Activated CD4-positive, alpha-beta T cell treated with anti-CD3 and anti-CD28 coated beads, Interleukin-10, Interleukin-2, amounts not matched to agents 100 ng/mL and 50 ng/mL, durations not matched to agents 16 hours and 8 hours (primary cell): Measurements from ENCODE around the gene SNAPIN.
A peak's percentile ranks its signal among the peaks of the same experiment; 100 is the strongest.
"Not testable (repeated sequence)": the region's sequence is repeated elsewhere in the genome, so short reads cannot be mapped to it uniquely, and the experiment has no call there.

ENCODE experiments used
- DNase-seq: peaks from one replicate; pipeline ENCODE4 v3.0.0-alpha.2; 2020

The SNAPIN gene

DNA sequence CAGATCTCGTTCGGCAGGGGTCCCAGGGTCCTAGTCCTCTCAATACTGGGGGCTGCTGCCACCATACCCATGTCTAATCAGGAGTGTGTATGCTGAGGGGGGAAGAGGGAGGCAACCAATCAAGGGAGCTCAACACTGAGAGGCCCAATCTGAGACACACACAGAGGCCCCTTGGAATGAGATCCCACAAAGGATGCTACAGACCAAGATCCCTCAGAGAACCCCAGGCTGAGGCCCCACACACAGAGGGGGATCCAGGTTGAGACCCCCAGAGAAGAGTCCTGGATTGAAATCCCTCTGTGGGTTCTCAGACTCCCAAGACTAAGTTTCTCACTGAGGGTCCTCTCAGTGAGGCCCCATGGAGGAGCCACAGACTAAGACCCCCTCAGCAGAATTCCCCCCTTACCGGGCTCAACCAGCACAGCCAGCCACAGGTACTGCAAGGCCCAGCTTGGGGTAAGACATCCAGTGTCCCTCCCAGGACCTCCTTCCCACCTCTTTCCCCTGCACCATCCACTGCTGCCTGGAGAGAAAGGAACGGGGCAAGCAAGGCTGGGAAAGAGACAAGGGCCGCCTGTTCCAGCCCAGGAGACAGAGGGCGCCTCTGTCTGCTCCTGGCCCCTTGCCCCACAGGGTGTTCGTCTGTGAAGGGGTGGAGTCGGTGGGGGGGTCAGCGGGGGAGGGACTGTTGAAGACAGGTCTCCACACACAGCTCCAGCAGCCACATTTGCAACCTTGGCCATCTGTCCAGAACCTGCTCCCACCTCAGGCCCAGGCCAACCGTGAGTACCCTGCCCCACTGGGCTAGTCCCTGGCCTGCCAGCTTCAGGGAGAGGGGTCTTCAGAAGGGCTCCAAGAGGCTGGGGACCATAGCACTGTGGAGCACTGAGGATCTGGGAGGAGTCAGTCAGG lies 30.5 kb upstream of the SNAPIN start, which contains the start of gene S100A1:
Gene S100A1, plus strand, starts transcription at position 720 of the 912 bp plus-strand sequence. CDS start 2,088 bp downstream, outside the sequence.
- DNase-seq: no peak

DNA sequence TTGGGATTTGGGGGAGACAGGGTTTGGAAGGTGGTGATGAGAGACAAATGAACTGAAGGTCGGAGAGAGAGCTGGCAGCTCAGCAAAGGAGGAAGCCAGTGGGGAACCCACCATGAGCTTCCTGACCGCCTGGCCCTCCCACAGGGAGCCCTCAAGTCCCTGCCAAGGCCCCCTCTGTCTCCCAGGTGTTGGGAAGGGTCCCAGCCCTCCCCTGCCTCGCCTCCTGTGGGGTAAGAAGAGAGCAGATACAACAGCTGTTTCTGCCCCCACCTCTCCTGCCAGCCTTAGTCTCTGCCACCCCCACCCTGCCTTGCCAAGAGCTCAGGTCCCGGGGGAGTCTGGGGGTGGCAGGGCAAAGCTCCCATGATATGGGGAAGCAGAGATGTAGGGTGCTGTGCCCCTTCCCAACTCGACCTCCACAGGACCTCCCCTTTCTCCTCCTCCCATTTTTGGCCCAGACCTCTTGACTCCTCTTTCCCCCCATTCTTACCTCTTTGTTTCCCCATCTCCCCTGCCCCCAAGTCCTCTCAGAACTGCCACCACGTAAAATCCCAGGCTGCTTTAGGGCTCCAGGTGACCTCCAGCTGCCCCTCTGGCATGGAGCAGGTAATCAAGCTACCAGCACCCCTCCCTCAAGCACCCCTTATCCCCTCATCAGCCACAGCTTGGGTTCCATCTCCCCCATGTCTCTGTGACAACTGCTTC lies 29.7 kb upstream of the SNAPIN start:
- no peak for DNase-seq

DNA sequence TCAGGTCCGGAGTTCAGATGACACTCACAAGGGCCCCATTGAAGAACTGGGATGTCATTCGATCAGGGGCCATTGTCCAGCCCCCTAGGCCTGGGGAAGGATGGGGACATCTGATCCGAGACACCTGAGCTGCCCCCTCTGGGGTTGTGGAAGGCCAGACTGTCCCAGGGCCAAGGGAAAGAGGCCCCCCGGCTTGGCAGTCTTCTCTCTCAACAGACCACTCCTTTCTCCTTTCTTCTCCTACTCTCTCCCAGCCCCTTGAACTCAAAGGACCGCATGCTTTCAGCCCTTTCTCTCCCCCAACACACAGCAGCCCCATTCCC lies 29.2 kb upstream of the SNAPIN start:
- DNase-seq: no peak

DNA sequence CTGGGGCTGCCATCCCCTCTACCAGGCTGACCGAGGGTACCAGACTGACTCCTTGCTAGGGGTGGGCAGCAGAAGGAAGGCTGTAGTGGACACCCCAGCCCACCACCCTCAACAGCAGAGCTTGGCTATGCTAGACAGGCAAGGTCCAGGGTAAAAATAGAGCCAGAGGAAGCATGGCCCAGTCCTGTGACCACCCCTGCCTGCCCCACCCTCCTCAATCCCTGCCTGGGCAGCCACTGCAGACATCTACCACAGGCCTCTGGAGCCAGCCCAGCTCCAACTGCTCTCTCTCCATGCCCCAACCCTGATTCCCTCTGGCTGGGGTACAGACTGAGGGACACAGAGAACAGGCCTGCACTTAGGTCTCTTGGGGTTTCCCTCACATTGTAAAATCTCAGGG lies 28.5 kb upstream of the SNAPIN start:
- DNase-seq: no peak

DNA sequence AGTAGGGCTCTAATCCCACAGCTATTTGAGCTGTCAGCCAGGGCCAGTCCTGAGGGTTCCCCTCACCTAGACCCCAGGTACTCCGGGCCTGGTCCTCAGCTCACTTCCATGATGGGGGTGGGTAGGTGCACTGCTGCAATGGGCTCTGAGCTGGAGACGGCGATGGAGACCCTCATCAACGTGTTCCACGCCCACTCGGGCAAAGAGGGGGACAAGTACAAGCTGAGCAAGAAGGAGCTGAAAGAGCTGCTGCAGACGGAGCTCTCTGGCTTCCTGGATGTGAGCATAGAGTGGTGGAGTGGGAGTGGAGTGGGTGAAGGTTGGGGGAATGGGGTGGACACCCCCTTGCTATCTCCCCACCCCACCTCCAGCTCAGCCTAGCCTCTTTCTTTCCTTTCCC lies 28.1 kb upstream of the SNAPIN start:
- no peak for DNase-seq

DNA sequence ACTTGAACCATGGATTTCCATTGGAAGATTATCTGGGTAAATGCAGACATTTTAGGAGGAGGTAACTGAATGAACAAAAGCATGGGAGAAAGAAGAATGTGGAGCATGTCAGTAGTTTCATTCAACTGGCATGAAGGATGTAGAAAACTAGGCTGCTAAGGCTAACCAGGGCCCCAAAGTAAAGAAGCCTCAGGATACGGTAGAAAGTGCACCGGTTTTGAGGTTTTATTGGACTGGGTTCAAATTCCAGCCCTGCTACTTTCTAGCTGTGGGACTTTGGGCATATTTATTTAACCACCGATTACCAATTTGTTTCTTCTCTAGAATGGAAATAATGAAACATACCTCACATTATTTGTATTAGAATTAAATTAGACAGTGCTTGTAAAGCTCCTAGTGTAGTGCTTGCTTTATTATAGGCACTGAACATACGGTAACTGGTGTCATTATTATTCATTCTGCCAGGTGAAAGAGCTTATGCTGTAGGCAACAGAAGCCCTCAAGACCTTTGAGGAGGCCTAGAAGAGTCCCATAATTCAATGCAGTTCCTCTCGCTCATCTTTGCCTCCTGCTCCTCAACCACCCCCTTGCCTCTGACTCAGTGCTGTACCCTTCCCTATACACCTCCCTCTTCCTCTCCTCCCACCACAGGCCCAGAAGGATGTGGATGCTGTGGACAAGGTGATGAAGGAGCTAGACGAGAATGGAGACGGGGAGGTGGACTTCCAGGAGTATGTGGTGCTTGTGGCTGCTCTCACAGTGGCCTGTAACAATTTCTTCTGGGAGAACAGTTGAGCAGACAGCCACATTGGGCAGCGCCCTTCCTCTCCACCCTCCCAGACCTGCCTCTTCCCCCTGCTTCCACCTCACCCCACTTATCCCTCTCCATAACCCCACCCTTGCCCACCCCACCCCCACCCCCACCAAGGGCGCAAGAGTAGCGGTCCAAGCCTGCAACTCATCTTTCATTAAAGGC lies 27.2 kb upstream of the SNAPIN start:
- peak; percentile 21 for DNase-seq

DNA sequence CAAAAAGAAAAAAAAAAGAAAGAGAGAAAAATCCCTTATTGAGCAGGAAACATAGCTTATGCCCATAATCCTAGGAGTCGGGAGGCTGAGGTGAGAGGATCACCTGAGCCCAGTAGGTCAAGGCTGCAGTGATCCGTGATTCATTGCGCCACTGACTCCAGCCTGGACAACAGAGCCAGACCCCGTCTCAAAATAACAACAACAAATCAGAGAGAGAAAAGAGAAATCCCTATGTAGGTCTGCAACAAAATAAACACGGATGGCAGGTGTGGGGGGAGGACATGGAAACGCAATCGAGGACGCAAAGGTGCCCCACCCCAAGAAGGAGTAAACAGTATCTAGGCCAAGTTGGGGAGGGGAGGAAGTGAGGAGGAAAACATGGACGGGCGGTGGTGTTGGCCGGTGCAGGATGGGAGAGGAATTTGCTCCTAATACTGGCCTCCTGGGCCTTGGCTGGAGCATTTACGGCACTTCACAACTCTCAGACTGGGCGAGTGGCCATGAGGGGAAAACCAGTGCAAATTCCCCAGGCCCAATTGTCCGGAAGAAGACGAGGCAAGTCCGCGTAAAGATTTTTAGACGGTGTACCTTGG lies 25.2 kb upstream of the SNAPIN start:
- no peak for DNase-seq

DNA sequence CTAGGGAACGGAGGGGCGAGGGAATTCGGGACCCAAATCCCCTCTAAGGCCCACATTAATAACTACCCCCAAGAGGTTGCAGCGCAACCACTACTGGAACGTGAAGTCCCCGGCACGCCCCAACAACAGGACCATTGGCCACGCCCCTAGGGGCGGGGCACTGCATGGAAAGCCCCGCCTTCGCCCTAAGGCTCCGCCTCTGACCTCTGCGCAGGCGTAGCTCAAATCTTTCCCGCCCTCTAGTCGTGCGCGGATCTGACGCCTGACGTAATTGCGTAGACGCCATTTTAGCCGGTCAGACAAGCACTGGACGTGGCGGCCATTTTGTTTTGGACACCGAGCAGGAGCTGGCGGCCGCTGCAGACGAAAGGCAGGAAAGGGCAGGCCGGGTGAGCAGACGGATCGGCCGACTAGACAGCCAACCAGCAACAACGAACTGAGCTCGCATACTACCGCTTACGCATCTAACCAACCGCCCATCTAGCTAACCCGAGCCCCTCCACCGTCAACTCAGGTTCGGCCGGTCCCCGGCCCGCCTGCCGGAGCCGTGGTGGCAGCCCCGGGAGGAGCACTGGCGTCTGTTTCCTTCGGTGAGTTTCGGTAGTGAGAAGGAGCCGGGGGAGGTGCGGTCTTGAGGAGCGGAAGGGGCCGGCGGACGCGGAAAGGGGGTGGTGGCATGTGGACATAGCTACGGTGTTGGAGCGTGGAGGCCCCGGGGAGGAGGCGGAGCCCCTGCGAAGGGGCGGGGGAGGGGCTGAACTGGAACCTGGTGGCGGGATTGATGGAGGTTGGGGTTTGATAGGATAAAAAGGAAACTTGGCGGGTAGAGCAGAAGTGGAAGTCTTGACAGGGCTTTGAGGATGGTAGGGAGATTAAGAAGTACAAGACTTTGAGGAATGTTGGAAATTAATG lies 24.5 kb upstream of the SNAPIN start, which contains the start of gene CHTOP:
Gene CHTOP, plus strand, starts transcription at position 313 of the 912 bp plus-strand sequence. CDS start 2,523 bp downstream, outside the sequence.
- DNase-seq: peak; percentile 99

DNA sequence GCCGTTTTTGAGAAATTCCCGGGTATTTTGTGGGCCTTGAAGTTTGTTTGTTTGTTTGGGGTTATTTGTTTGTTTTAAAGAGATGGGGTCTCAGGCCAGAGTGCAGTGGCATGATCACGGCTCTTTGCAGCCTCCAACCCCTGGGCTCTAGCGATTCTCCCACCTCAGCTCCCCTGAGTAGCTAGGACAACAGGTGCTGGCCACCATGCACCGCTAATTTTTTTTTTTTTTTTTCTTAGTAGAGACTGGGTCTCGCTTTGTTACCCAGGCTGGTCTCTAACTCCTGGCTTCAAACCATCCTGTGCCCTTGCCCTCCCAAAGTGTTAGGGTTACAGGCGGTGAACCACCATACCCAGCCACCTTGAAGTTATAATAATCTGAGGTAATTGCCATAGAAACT lies 22.6 kb upstream of the SNAPIN start:
- DNase-seq: no peak

DNA sequence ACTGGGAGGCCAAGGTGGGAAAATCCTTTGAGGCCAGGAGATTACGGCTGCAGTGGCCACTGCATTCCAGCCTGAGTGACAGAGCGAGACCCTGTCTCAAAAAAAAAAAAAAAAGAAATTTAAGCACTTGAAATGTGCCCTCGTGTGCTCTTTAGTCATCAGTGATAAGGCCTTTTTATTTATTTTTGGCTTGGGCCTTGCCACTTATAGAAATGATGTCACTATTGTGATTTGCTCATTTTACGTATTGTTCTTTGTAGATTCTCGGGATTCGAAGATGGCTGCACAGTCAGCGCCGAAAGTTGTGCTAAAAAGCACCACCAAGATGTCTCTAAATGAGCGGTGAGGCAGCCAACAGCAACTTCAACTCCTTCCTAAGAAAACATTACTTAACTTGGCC lies 22.2 kb upstream of the SNAPIN start:
- DNase-seq: no peak

DNA sequence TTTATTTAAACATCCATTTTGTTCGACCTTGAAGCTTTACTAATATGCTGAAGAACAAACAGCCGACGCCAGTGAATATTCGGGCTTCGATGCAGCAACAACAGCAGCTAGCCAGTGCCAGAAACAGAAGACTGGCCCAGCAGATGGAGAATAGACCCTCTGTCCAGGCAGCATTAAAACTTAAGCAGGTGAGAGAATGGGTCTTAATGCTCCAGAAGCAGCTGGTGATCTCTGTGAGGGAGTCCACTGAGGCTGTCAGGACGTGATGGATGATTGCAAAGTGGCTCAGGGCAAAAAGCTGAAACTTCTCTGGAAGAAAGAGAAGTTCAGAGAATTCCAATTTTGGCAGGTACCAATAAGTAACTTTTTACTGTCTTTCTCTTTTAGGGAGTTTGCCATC lies 20.2 kb upstream of the SNAPIN start:
- no peak for DNase-seq

DNA sequence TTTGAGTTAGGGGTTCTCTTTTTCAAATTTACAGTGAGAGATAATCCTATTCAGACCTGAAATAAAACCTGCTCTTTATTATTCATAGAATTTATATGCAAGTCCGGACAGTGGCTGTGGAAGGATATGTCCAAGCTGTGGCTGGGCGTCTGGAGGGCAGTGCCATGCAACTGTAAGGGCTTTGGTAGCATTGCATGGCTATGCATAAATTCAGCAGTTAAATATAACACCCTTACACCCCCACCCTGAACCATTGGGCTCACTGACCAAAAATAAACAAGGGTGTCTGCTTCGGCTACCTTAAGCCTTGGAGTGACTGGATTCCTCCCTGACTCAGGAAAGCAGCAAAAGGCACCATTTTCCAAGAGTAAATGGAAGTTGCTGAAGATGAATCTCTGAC lies 19.2 kb upstream of the SNAPIN start:
- no peak for DNase-seq

DNA sequence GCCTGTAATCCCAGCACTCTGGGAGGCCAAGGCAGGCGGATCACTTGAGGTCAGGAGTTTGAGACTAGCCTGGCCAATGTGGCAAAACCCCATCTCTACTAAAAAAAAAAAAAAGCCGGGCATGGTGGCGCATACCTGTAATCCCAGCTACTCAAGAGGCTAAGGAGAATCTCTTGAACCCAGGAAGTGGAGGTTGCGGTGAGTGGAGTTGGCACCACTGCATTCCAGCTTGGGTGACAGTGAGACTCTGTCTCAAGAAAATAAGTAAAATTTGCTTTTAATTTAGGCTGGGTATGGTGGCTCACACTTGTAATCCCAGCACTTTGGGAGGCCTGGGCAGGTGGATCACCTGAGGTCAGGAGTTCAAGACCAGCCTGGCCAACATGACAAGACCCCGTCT lies 18.3 kb upstream of the SNAPIN start:
- not testable (repeated sequence) for DNase-seq

DNA sequence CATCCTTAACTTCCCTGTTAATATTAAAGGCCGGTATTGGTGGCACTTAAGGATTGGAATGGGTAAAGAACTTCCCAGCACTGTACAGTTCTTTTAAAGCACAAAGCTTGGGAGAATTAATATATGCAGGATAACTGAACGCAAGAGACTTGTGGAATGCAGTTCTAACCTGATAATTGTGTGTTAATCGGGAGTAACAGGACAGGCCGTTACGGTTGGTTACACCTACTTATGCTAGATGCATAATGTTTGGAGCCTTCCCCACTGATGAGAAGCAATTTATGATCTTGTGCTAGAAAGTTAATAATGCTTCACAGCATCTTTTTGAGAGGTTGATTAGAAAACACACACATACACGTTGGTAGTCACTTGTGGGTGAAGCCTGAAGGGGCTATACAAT lies 17.6 kb upstream of the SNAPIN start:
- no peak for DNase-seq

DNA sequence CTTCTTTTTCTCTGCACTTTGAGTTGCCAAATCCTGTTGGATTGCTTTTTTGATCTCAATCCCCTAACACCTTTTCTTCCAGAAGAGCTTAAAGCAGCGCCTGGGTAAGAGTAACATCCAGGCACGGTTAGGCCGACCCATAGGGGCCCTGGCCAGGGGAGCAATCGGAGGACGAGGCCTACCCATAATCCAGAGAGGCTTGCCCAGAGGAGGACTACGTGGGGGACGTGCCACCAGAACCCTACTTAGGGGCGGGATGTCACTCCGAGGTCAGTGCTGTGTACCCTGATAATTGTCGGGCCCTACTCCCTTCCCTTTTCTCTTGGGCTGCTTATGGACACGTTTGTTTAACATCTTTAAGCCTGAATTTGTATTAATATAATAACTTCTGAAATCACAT lies 16.3 kb upstream of the SNAPIN start:
- no peak for DNase-seq

DNA sequence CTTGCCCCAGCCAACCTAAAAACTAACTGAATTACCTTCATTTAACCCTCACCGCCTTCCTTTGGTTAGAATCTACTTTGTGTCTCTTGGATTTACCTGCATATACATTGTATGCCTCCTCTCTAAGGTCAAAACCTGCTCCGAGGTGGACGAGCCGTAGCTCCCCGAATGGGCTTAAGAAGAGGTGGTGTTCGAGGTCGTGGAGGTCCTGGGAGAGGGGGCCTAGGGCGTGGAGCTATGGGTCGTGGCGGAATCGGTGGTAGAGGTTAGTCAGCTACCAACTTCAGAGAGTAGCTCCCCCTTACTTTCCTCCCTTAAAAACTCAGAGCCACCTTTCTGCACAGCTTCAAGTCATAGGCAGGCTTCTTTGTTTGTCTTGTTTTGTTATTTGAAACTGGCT lies 15.4 kb upstream of the SNAPIN start:
- DNase-seq: no peak

DNA sequence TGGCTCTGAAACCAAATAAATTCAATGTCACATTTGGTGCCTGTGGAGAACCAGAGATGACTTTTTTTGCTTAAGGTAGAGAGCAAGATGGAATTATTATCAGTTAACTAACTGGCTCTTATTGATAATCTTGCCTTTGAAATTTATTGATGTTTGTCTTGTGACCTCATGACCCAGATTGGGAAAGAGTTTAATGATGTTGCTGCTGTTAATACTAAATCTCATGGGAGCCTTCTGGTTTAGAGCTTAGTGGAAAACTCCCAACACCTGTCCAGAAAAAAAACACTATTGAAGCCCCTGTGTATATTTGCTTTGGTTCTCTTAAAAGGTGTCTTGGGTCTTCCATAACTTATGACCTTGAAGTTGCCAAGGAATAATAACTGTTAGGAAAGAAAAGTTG lies 14.7 kb upstream of the SNAPIN start:
- no peak for DNase-seq

DNA sequence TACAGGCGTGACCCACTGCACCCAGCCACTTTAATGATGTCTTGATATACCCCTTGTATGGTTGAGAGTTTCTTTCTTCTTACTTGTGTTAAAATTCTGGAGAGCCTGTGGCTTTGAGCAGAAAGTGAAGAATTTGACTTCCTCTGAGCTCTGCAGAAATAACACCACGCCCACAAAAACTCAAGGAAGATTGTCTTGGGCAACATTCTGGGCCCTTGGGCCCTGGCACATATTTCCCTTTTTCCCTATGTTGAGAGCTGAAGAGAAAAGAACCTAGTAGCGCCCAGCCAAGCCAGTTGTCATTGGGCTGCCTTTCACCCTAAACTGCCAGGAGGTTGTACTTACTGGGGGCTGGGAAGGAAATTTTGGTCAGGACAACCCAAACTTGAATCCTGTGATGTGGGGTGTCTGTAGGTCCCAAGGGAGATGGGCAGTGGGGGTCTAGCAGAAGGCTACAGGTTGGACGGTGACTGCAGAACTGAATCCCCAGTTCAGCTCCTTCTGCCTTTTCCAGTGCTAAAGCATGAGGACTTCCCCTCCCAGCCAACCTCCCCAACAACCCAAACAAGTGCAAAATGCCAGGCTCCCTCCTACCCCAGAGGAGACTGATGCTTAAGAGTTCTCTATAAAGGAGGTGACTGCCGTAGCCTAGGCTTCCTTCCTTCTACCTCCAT lies 11.7 kb upstream of the SNAPIN start:
- no peak for DNase-seq

DNA sequence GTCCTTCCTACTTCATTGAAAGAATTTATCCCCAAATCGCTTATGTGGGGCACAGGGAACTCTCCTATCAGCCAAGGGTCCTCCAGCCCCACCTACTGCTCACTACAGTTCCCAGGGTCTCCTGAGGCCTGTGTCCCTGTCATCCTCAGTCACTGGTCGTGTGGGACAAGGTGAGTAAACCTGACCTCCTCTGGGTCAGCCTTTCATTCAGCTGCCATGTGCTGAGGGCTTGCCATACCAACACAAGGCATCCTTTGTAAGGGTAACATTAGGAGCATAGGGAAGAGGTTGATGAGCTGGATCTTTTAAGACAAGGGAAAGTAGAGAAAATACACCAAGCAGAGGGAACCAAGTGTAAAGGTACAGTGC lies 11.2 kb upstream of the SNAPIN start:
- no peak for DNase-seq

DNA sequence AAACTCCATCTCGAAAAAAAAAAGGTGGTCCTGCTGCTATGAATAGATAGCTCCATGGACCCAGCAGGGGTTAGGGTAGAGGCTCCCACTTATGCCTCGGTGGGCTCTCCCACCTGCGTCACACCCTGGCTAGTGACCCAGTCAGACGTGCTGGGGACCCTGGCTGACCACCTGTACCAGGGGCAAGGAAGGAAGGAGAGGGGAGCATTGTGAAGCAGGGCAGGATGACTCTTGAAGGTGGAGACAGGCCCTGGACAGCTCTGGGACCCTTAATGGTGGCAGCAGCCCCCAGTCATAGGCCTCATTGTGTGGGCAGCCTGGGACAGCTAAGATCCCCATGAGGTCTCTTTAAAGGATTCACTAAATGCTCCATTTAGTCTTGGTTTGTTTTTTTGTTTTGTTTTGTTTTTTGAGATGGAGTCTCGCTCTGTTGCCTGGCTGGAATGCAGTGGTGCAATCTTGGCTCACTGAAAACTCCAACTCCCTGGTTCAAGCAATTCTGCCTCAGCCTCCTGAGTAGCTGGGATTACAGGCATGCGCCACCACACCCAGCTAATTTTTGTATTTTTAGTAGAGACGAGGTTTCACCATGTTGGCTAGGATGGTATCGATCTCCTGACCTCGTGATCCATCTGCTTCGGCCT lies 10.4 kb upstream of the SNAPIN start:
- no peak for DNase-seq
